DND-41 (cell line): Measurements from ENCODE around the gene KRTAP10-5.

ENCODE experiments used
- CTCF ChIP-seq: IDR thresholded peaks from 2 replicates; pipeline ENCODE4 v1.5.1; 2012; ENCODE audit warnings: borderline replicate concordance, low read length, moderate library complexity, mild to moderate bottlenecking; ENCODE audit not compliant: poor library complexity, severe bottlenecking; ENCODE audit errors: extremely low read depth
- EZH2 ChIP-seq: IDR thresholded peaks from 3 replicates; pipeline ENCODE4 v1.6.1; 2012; ENCODE audit warnings: borderline replicate concordance, low read depth, mild to moderate bottlenecking, moderate library complexity, low read length, inconsistent platforms; ENCODE audit not compliant: severe bottlenecking

- TF ChIP-seq CTCF, result no peak
- TF ChIP-seq EZH2, result no peak
Observed at GRCh38 chr21:44579056-44579832, 1.2 kb downstream of the KRTAP10-5 start.
